ENCODE measurements around the gene OST4.
"Not testable (repeated sequence)": the region's sequence is repeated elsewhere in the genome, so short reads cannot be mapped to it uniquely, and the experiment has no call there.

Gene OST4

GRCh38 chr2:27079233-27080139, 8.0 kb upstream of the OST4 start:
- DNase-seq (ENCODE audit: low read depth in 3 of 3): no peak

GRCh38 chr2:27078267-27079194, 7.1 kb upstream of the OST4 start, which contains the start of gene EMILIN1:
Gene EMILIN1 (plus strand): TSS chr2:27078615. CDS start chr2:27079066, 451 bp downstream.
- no peak for DNase-seq (ENCODE audit: low read depth in 3 of 3)

GRCh38 chr2:27077231-27077630, 5.8 kb upstream of the OST4 start:
- DNase-seq (ENCODE audit: low read depth in 3 of 3): no peak

DNA sequence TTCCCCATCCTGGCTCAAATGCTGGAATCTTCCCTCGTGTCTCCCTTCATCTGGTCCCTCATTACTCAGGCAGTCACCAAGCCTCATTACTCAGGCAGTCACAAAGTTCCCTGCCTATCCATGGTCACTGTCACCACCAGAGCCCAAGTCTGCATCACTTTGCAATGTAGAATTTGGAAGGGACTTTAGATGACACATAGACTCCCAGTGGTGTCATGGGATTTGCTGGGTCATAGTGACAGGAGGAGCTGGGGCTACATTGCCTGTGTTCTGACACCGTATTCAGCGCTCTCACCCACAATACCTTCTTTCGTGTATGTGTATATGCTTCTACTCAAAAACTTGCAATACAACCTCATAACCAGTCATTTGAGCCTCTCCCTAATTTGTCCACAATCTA, 4.9 kb upstream of the OST4 start:
- no peak for DNase-seq (ENCODE audit: low read depth in 3 of 3)

DNA sequence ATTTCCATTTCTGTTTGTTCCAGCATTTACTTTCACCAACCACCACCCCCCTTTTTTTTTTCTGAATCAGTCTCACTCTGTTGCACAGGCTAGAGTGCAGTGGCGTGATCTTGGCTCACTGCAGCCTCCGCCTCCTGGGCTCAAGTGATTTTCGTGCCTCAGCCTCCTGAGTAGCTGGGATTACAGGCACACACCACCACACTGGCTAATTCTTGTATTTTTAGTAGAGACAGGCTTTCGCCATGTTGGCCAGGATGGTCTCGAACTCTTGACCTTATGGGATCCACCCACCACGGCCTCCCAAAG, 4.1 kb upstream of the OST4 start:
- DNase-seq (ENCODE audit: low read depth in 3 of 3): not testable (repeated sequence)

GRCh38 chr2:27074738-27075565, 3.5 kb upstream of the OST4 start:
- DNase-seq (ENCODE audit: low read depth in 3 of 3): peak in 1 of 3 experiments; percentile 38

DNA sequence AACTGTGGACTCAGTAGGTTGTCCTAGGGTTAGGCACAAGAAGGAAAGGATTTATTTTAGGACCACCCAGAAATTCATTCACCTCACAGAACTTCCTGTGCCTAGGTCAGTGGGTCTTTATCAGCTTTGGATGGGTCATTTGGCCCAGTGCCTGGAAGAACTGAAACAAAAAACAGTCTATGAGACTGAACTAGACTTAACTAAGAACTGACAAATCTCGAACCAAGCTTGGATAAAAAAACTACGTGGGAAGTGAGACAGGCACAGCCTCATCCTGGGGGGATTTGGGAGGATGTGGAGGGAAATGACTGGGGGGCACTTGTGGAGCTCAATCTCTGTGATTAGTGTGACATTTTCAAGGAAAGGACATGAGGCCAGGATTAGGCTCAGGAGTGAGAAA, 2.3 kb upstream of the OST4 start:
- DNase-seq (ENCODE audit: low read depth in 3 of 3): no peak

GRCh38 chr2:27072920-27073319, 1.5 kb upstream of the OST4 start:
- DNase-seq (ENCODE audit: low read depth in 3 of 3): no peak

- DNase-seq (ENCODE audit: low read depth in 3 of 3): peak in 1 of 3 experiments; percentile 52
Observed at GRCh38 chr2:27071990-27072830, 756 bp upstream of the OST4 start.

GRCh38 chr2:27070653-27071276, 689 bp downstream of the OST4 start:
- DNase-seq (ENCODE audit: low read depth in 3 of 3): no peak

DNA sequence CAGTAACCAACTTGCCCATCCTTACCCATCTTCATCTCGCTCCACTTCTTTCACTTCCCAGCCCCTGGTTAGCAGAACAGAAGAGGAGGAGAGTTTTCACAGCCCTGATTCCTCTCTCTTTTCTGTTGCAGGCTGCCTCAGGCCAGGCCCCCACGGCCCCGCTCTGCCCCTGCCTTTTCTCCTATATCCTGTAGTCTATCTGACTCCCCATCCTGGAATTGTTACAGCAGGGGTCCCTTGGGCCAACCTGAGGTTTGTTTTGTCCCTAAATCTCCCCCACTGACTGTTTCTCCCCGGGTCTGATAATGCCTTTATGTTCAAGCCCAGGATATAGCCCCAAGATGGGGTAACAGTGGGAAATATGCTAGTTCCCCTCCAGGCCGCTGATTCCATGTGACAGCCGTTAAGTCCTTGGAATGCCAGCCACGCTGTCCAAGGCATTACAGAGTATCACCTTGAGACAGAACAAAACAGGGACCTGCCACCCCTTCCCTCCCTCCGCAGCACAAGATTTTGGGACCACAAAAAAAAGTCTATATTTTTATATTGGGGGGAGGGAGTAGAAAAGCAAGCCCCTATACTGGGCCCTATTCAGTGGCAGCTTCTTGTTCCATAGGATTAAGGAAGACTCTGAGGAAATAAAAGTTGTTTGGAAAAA, 1.4 kb downstream of the OST4 start:
- DNase-seq (ENCODE audit: low read depth in 3 of 3): no peak

DNA sequence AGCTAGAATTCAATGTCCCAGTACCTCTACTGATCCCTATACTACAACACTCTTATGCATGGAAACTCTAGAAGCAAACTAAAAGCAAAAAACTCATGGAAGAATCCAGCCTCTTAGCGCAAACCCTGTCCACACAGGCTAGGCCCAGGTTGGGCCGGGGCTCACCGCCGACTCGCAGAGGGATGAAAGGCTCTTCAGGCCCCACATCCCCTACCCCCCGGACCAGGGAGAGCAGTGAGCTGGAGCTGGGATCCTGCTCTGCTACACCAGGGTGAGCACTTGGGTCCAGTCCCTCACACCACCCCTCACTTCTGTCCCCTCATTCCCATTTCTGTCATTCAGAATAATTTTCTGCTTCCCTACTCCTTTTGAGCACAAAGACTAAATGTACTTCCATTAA, 2.0 kb downstream of the OST4 start:
- no peak for DNase-seq (ENCODE audit: low read depth in 3 of 3)

GRCh38 chr2:27067385-27067784, 4.1 kb downstream of the OST4 start:
- no peak for DNase-seq (ENCODE audit: low read depth in 3 of 3)

DNA sequence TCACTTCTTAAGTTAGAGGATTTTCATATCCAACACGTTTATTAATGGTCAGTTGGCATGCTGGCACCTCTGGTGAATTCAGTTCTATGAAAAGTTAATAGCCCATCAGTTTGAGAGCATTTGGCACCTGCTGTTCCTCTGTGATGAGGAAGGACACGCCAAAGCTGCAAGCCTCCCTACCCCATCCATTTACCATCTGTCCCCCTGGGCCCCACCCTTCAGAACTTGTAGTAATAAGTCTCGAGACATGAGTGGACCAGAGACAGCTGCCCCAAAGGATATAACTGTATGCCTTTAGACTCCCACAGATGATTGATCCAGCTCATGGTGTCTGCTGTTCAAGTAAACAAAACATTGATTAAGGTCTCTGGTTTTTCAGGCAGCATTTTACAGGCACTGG, 6.3 kb downstream of the OST4 start:
- no peak for DNase-seq (ENCODE audit: low read depth in 3 of 3)

GRCh38 chr2:27060323-27060722, 11.1 kb downstream of the OST4 start:
- DNase-seq (ENCODE audit: low read depth in 3 of 3): no peak

GRCh38 chr2:27059141-27059820, 12.2 kb downstream of the OST4 start:
- DNase-seq (ENCODE audit: low read depth in 3 of 3): no peak

- no peak for DNase-seq (ENCODE audit: low read depth in 3 of 3)
Observed at GRCh38 chr2:27058210-27058609, 13.2 kb downstream of the OST4 start.

GRCh38 chr2:27057184-27057583, 14.3 kb downstream of the OST4 start:
- DNase-seq (ENCODE audit: low read depth in 3 of 3): no peak

DNA sequence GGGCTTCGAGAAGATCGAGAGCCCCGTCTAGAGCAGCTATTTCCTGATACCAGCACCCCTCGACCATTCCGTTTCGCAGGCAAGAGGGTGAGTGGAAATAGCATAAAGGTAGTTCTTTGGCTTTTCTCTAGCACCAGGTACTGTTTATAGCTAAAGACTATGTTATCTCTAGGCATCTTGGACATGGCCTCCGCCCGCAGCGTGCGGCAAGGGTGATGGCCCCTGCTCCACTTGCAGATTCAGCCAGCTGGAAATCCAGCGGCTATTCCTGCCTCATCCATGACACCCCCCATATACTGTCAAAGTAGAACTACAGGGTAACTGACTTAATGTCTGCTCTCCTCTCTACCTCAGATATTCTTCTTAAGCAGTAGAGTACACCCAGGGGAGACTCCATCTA, 16.7 kb downstream of the OST4 start:
- DNase-seq (ENCODE audit: low read depth in 3 of 3): no peak
